ENCODE measurements around the gene DDR2. TPM values are rescaled to one million over a fixed set of nuclear protein-coding genes. Genes with fewer than 3 reads are reported as not detected.
A peak's percentile ranks its signal among the peaks of the same experiment; 100 is the strongest.
"Not testable (repeated sequence)": the region's sequence is repeated elsewhere in the genome, so short reads cannot be mapped to it uniquely, and the experiment has no call there.

DDR2 gene
- total RNA-seq, 2 donors from 2014 or later: 41.6 to 69.9 TPM

- peak overlapping the region in 1 of 2 donors; percentile 67 for H3K27ac ChIP-seq
- no peak for TF ChIP-seq CTCF (IDR thresholded peaks at IDR 0.05)
Measured at GRCh38 chr1:162774007-162774406, 141.7 kb downstream of the DDR2 start.

GRCh38 chr1:162779043-162779442 lies 146.8 kb downstream of the DDR2 start:
- Histone ChIP-seq H3K4me3 (no peak overlapping the region), H3K27me3 (no peaks in the 10 kb centered on the region), H3K36me3 (peaks cover 47% of the 10 kb centered on the region), H3K4me1 (no peaks in the 10 kb centered on the region), H3K9me3 (no peaks in the 10 kb centered on the region), H3K27ac (no peak overlapping the region)
- TF ChIP-seq CTCF (IDR thresholded peaks at IDR 0.05): no peak
- DNase-seq (ENCODE audit: low spot score): no peak

More at GRCh38 chr1:162774007-162774406, 141.7 kb downstream of the DDR2 start:
- H3K9me3 ChIP-seq: no peaks in the 10 kb centered on the region
- H3K4me3 ChIP-seq: no peak overlapping the region
- H3K4me1 ChIP-seq: no peaks in the 10 kb centered on the region
- no peaks in the 10 kb centered on the region for H3K27me3 ChIP-seq
- H3K36me3 ChIP-seq: peaks cover 55% of the 10 kb centered on the region
- no peak for DNase-seq (ENCODE audit: low spot score)

- no peak overlapping the region for H3K27ac ChIP-seq
Measured at GRCh38 chr1:162782671-162783070, 150.4 kb downstream of the DDR2 start.

GRCh38 chr1:162784926-162785325 lies 152.7 kb downstream of the DDR2 start:
- H3K4me3 ChIP-seq; H3K27me3 ChIP-seq; DNase-seq (ENCODE audit: low spot score); H3K4me1 ChIP-seq; H3K9me3 ChIP-seq: not testable (repeated sequence)
- Histone ChIP-seq H3K27ac (peak overlapping the region in 1 of 2 donors; percentile 16), H3K36me3 (peaks cover 23% of the 10 kb centered on the region)

More at GRCh38 chr1:162782671-162783070, 150.4 kb downstream of the DDR2 start:
- no peak for DNase-seq (ENCODE audit: low spot score)
- Histone ChIP-seq H3K27me3 (no peaks in the 10 kb centered on the region), H3K36me3 (peaks cover 36% of the 10 kb centered on the region), H3K4me3 (no peak overlapping the region), H3K9me3 (no peaks in the 10 kb centered on the region), H3K4me1 (no peaks in the 10 kb centered on the region)
- TF ChIP-seq CTCF (IDR thresholded peaks at IDR 0.05): no peak

- DNase-seq (ENCODE audit: low spot score); H3K9me3 ChIP-seq; H3K27ac ChIP-seq; H3K27me3 ChIP-seq; H3K4me3 ChIP-seq; H3K4me1 ChIP-seq; H3K36me3 ChIP-seq: not testable (repeated sequence)
Measured at GRCh38 chr1:162788783-162789182, 156.5 kb downstream of the DDR2 start.

GRCh38 chr1:162790303-162790984 lies 158.2 kb downstream of the DDR2 start, which contains the start of gene HSD17B7:
HSD17B7 (plus strand) TSS chr1:162790702; CDS start chr1:162790801, 99 bp downstream.
- H3K36me3 ChIP-seq, H3K9me3 ChIP-seq, H3K27me3 ChIP-seq, H3K4me1 ChIP-seq: not testable (repeated sequence)
- peak within 1 kb of the TSS; percentile 54 to 56 for H3K4me3 ChIP-seq
- peak; percentile 78 for DNase-seq (ENCODE audit: low spot score)
- peak within 1 kb of the TSS; percentile 86 to 90 for H3K27ac ChIP-seq

GRCh38 chr1:162790985-162791357 lies 158.7 kb downstream of the DDR2 start:
- H3K4me1 ChIP-seq; DNase-seq (ENCODE audit: low spot score): not testable (repeated sequence)
- peak overlapping the region; percentile 78 to 90 for H3K27ac ChIP-seq

GRCh38 chr1:162794284-162794683 lies 162.0 kb downstream of the DDR2 start:
- H3K27me3 ChIP-seq; H3K4me1 ChIP-seq; H3K4me3 ChIP-seq; H3K27ac ChIP-seq; DNase-seq (ENCODE audit: low spot score); H3K36me3 ChIP-seq; H3K9me3 ChIP-seq: not testable (repeated sequence)

More at GRCh38 chr1:162790985-162791357, 158.7 kb downstream of the DDR2 start:
- peak overlapping the region; percentile 54 to 56 for H3K4me3 ChIP-seq
- not testable (repeated sequence) for H3K9me3 ChIP-seq, H3K36me3 ChIP-seq, H3K27me3 ChIP-seq

- not testable (repeated sequence) for DNase-seq (ENCODE audit: low spot score); H3K27ac ChIP-seq; H3K27me3 ChIP-seq; H3K4me3 ChIP-seq; H3K36me3 ChIP-seq; H3K4me1 ChIP-seq; H3K9me3 ChIP-seq
Measured at GRCh38 chr1:162796617-162797279, 164.5 kb downstream of the DDR2 start.
